Measurements from ENCODE around the gene DGKB. TPM values are rescaled to one million over a fixed set of nuclear protein-coding genes. Genes with fewer than 3 reads are reported as not detected.

DGKB gene
- total RNA-seq, 1 donor from 2014 or later, result 3.4 TPM

DNA sequence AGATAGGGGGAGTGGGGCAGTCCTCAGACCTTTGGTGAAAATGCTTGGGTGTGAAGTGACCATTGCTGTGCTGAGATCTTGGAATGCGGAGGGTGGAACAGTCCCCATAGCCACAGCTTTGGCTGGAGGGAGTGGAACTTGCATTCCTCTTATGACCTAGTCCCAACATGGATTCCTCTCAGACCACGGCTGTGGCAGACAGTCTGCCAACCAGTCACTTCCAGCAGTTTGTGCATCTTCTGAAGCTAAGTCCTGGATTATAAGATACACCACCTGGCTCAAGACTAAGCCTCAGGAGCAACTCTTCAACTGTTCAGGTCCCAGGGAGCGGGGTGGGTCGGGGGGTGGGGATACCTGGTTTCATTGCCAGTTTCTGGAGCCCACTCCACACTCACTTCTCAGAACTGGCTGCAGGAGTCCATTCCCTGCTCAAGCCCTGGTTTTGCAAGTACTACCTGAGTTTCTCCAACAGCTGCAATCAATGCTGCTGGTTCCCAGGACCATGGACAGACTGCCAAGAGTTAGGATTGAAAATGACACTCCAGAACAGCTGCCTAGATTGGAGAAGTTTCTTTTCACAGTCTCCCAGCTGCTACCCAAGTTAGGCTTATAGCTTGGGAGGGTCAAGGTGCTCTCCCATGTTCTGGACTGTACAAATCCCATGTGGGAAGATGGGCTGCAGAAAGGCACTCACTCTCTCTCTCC is 29.1 kb upstream of the DGKB start:
- no peak for DNase-seq (ENCODE audit: extremely low spot score, unreplicated experiment)
- no peaks in the 10 kb centered on the region for H3K9me3 Mint-ChIP-seq
- TF ChIP-seq, protein P1, sequence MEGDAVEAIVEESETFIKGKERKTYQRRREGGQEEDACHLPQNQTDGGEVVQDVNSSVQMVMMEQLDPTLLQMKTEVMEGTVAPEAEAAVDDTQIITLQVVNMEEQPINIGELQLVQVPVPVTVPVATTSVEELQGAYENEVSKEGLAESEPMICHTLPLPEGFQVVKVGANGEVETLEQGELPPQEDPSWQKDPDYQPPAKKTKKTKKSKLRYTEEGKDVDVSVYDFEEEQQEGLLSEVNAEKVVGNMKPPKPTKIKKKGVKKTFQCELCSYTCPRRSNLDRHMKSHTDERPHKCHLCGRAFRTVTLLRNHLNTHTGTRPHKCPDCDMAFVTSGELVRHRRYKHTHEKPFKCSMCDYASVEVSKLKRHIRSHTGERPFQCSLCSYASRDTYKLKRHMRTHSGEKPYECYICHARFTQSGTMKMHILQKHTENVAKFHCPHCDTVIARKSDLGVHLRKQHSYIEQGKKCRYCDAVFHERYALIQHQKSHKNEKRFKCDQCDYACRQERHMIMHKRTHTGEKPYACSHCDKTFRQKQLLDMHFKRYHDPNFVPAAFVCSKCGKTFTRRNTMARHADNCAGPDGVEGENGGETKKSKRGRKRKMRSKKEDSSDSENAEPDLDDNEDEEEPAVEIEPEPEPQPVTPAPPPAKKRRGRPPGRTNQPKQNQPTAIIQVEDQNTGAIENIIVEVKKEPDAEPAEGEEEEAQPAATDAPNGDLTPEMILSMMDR (conservative IDR thresholded peaks at IDR 0.05), result no peak
- H3K27me3 Mint-ChIP-seq, result peaks cover 3% of the 10 kb centered on the region
- H3K27ac Mint-ChIP-seq, result no peak overlapping the region
- peaks cover 10% of the 10 kb centered on the region for H3K4me1 Mint-ChIP-seq (ENCODE audit: unreplicated experiment)
- no peak overlapping the region for H3K4me3 Mint-ChIP-seq
- H3K36me3 Mint-ChIP-seq, result no peaks in the 10 kb centered on the region

DNA sequence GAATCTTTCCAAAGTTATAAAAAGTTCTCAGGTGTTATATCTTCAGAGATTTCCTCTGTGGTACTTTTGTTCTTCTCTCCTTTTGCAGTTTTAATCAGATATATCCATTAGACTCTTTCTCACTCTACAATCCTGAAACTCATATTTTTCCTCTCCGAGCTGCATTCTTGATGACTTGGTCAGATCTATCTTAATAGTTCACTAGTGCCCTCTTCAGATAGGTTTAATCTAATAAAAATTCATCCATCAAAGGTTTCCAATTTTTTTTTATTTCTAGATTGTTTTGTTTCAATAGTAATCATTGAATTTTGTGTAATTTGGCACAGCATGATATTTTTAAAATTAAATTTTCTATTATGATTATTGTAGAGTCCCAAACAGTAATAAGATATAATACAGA is 21.8 kb upstream of the DGKB start:
- H3K4me3 Mint-ChIP-seq, result no peak overlapping the region
- H3K9me3 Mint-ChIP-seq, result no peaks in the 10 kb centered on the region
- H3K36me3 Mint-ChIP-seq, result no peaks in the 10 kb centered on the region
- no peak overlapping the region for H3K27ac Mint-ChIP-seq
- DNase-seq (ENCODE audit: extremely low spot score, unreplicated experiment), result no peak
- TF ChIP-seq, protein P1 (conservative IDR thresholded peaks at IDR 0.05), result no peak
- no peaks in the 10 kb centered on the region for H3K4me1 Mint-ChIP-seq (ENCODE audit: unreplicated experiment)
- no peaks in the 10 kb centered on the region for H3K27me3 Mint-ChIP-seq

DNA sequence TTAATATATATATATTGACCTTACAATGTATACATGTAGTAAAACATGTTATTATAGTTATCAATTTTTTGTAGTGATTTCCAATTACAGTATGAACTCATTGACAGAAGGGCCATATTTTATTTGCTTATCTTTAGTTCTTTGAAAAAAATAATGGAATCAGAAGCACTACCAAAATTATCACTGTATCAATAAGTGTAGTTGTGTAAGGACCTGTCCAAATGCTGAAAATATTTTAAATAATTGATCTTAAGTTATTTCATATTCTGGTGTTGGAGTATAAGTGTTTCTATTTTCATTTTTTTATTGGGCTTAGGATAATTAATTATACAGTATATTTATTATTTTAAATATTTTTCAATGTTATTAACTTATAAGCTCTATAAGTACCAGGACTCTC is 8.5 kb upstream of the DGKB start:
- Mint-ChIP-seq H3K27ac (no peak overlapping the region), H3K9me3 (no peaks in the 10 kb centered on the region), H3K4me1 (ENCODE audit: unreplicated experiment) (no peaks in the 10 kb centered on the region), H3K27me3 (no peaks in the 10 kb centered on the region), H3K4me3 (no peak overlapping the region), H3K36me3 (no peaks in the 10 kb centered on the region)
- DNase-seq (ENCODE audit: extremely low spot score, unreplicated experiment), result no peak
- TF ChIP-seq, protein P1 (conservative IDR thresholded peaks at IDR 0.05), result no peak

DNA sequence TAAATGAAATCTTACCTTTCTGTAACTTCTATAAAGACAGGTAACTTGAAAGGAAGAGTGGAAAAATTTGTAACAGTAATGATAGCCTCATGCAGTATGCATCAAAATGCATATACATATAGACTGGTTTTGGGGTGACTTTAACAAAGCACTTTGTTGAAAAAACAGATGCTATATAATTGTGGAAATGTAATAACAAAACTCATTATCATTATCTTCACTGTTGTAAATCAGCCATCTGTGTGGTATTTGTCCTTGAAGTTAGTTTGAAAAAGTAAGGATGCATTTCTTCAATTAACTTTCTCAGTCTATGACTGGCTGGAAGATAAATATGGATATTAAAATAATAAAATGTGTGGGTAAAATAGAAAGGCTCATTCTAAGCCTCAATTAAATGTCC is 6.1 kb upstream of the DGKB start:
- Mint-ChIP-seq H3K36me3 (no peaks in the 10 kb centered on the region), H3K4me3 (no peak overlapping the region), H3K9me3 (no peaks in the 10 kb centered on the region), H3K4me1 (ENCODE audit: unreplicated experiment) (no peaks in the 10 kb centered on the region), H3K27me3 (peaks cover 6% of the 10 kb centered on the region), H3K27ac (no peak overlapping the region)
- TF ChIP-seq, protein P1 (conservative IDR thresholded peaks at IDR 0.05), result no peak
- no peak for DNase-seq (ENCODE audit: extremely low spot score, unreplicated experiment)

DNA sequence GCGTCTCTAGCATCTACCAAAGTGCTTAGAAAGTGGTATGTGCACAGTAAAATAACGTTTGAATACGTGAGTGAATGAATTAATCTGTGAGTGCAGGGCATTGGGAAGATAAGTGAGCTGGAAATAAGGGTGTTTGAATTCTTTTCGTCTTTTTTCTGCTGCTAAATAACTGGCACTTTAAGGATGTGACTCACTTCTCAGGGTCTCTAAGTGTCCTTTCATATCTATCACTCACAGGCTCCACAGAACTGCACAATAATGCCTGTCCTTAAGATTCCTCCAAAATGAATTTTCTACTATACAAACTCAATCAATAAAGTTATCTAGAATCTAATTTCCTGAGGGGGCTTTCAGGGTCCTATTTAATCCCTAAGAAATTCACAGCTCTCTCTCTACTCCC is 3.2 kb upstream of the DGKB start:
- Mint-ChIP-seq H3K4me3 (no peak overlapping the region), H3K27me3 (peaks cover 14% of the 10 kb centered on the region), H3K4me1 (ENCODE audit: unreplicated experiment) (no peaks in the 10 kb centered on the region), H3K9me3 (no peaks in the 10 kb centered on the region), H3K36me3 (no peaks in the 10 kb centered on the region), H3K27ac (no peak overlapping the region)
- TF ChIP-seq, protein P1 (conservative IDR thresholded peaks at IDR 0.05), result no peak
- no peak for DNase-seq (ENCODE audit: extremely low spot score, unreplicated experiment)

All from type B pancreatic cell (in vitro differentiated cells).